Mesenchymal stem cell (in vitro differentiated cells and primary cell): ENCODE measurements around the gene AOPEP.

Source experiments
- DNase-seq: peaks from one replicate; pipeline ENCODE4 v3.0.0-alpha.2; 2013
- H2AFZ ChIP-seq: one replicate; pipeline ENCODE4 v1.6.1; 2013; ENCODE audit warnings: low read depth, mild to moderate bottlenecking, control low read depth, inconsistent platforms, low read length, moderate library complexity
- H2AK5ac ChIP-seq: 2 replicates; pipeline ENCODE4 v1.6.1; 2013; ENCODE audit warnings: low read length, moderate library complexity, mild to moderate bottlenecking, inconsistent platforms; ENCODE audit not compliant: severe bottlenecking
- H2BK120ac ChIP-seq: one replicate; pipeline ENCODE4 v1.6.1; 2013; ENCODE audit warnings: low read depth, mild to moderate bottlenecking, inconsistent platforms, low read length, moderate library complexity
- H2BK12ac ChIP-seq, 2 experiments: one replicate each; pipeline ENCODE4 v1.6.1; 2013; ENCODE audit warnings: inconsistent platforms in 2 of 2, low read length in 2 of 2, mild to moderate bottlenecking in 2 of 2, moderate library complexity in 2 of 2, control low read depth in 1 of 2
- H2BK15ac ChIP-seq: one replicate; pipeline ENCODE4 v1.6.1; 2013; ENCODE audit warnings: mild to moderate bottlenecking, low read depth, inconsistent platforms; ENCODE audit not compliant: poor library complexity, severe bottlenecking
- H2BK5ac ChIP-seq: 2 replicates; pipeline ENCODE4 v1.6.1; 2013; ENCODE audit warnings: low read depth, mild to moderate bottlenecking, low read length, control low read depth, inconsistent platforms; ENCODE audit not compliant: poor library complexity, severe bottlenecking
- H3K14ac ChIP-seq, 2 experiments: one replicate each; pipeline ENCODE4 v1.6.1; 2013; ENCODE audit warnings: inconsistent platforms in 2 of 2, low read length in 2 of 2, control low read depth in 1 of 2, mild to moderate bottlenecking in 1 of 2, moderate library complexity in 1 of 2
- H3K18ac ChIP-seq, 2 experiments: one replicate each; pipeline ENCODE4 v1.6.1; 2013; ENCODE audit warnings: inconsistent platforms in 2 of 2, low read length in 2 of 2, control low read depth in 1 of 2, low read depth in 1 of 2, mild to moderate bottlenecking in 1 of 2
- H3K23ac ChIP-seq, 2 experiments: one replicate each; pipeline ENCODE4 v1.6.1; 2013; ENCODE audit warnings: inconsistent platforms in 2 of 2, low read length in 2 of 2, mild to moderate bottlenecking in 2 of 2, moderate library complexity in 2 of 2, control low read depth in 1 of 2
- H3K27ac ChIP-seq: 2 replicates; pipeline ENCODE4 v1.5.1; 2013; ENCODE audit warnings: mild to moderate bottlenecking, moderate library complexity, low read length, control low read depth, inconsistent platforms; ENCODE audit not compliant: poor library complexity, severe bottlenecking
- H3K27me3 ChIP-seq, 2 experiments: 2 replicates each; pipeline versions ENCODE4 v1.6.1 to v1.7.0; 2013; ENCODE audit warnings: low read length in 2 of 2, mild to moderate bottlenecking in 2 of 2, moderate library complexity in 2 of 2, control low read depth in 1 of 2, inconsistent platforms in 1 of 2; ENCODE audit not compliant: control insufficient read depth in 1 of 2, insufficient read depth in 1 of 2
- H3K36me3 ChIP-seq, 2 experiments: 2 replicates each; pipeline versions ENCODE4 v1.6.1 to v1.7.0; 2013; ENCODE audit warnings: low read length in 2 of 2, control low read depth in 1 of 2, inconsistent platforms in 1 of 2, low read depth in 1 of 2, mild to moderate bottlenecking in 1 of 2; ENCODE audit not compliant: insufficient read depth in 2 of 2, control insufficient read depth in 1 of 2
- H3K4ac ChIP-seq, 2 experiments: one replicate each; pipeline ENCODE4 v1.6.1; 2013; ENCODE audit warnings: inconsistent platforms in 2 of 2, low read length in 2 of 2, mild to moderate bottlenecking in 2 of 2, moderate library complexity in 2 of 2, control low read depth in 1 of 2, low read depth in 1 of 2
- H3K4me1 ChIP-seq: 2 replicates; pipeline ENCODE4 v1.6.1; 2013; ENCODE audit warnings: low read depth, low read length, control low read depth; ENCODE audit not compliant: control insufficient read depth, insufficient read depth
- H3K4me2 ChIP-seq: 2 replicates; pipeline ENCODE4 v1.6.1; 2013; ENCODE audit warnings: low read length, mild to moderate bottlenecking, inconsistent platforms; ENCODE audit not compliant: poor library complexity, severe bottlenecking
- H3K4me3 ChIP-seq, 2 experiments: 2 replicates each; pipeline versions ENCODE4 v1.5.1 to v1.7.0; 2013; ENCODE audit warnings: low read length in 2 of 2, mild to moderate bottlenecking in 2 of 2, control low read depth in 1 of 2, low read depth in 1 of 2; ENCODE audit not compliant: insufficient read depth in 1 of 2
- H3K79me1 ChIP-seq: replicated peaks from 2 replicates; pipeline ENCODE4 v1.6.1; 2013; ENCODE audit warnings: mild to moderate bottlenecking, control low read depth, low read length, inconsistent platforms; ENCODE audit not compliant: poor library complexity, severe bottlenecking
- H3K9ac ChIP-seq: 2 replicates; pipeline ENCODE4 v1.7.0; 2013; ENCODE audit warnings: mild to moderate bottlenecking, low read length, moderate library complexity
- H3K9me3 ChIP-seq: 2 replicates; pipeline ENCODE4 v1.7.0; 2013; ENCODE audit warnings: mild to moderate bottlenecking, low read length; ENCODE audit not compliant: control insufficient read depth
- H4K8ac ChIP-seq: one replicate; pipeline ENCODE4 v1.6.1; 2013; ENCODE audit warnings: inconsistent platforms, mild to moderate bottlenecking, low read length, moderate library complexity
- H4K91ac ChIP-seq: one replicate; pipeline ENCODE4 v1.6.1; 2013; ENCODE audit warnings: mild to moderate bottlenecking, low read length, inconsistent platforms
- WGBS: methylation state at CpG from one replicate; pipeline ENCODE4 v1.1.7; 2013; ENCODE audit warnings: mixed read lengths; 5-methylcytosine and 5-hydroxymethylcytosine counted together

Gene AOPEP

DNA sequence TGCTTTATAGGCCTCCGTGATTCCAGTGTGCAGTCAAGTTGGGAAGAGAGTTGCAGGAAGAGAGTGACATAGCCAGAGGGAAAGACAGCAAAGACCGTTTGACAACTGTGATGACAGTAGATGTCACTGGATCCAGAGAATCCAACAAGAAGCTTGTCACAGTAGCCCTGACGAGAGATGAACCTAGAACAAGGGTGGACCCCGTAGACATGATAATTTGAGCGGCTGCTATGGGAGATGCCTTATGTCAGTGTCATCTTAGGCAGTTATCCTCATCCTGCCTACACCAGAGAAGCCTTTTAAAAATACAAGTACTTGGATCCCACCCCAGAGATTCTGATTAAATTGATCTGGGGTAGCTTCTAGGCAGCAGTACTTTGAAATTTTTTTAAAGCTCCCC, 125.4 kb downstream of the AOPEP start:
- Histone ChIP-seq H3K14ac (no peak overlapping the region), H3K9me3 (no peaks in the 10 kb centered on the region), H3K4me1 (peaks cover 13% of the 10 kb centered on the region), H2BK5ac (no peak overlapping the region), H2AFZ (no peak overlapping the region), H2BK12ac (no peak overlapping the region), H3K9ac (no peak overlapping the region), H4K8ac (no peak overlapping the region), H3K4ac (no peak overlapping the region), H3K4me3 (no peak overlapping the region), H3K27me3 (no peaks in the 10 kb centered on the region), H3K18ac (no peak overlapping the region), H3K4me2 (no peak overlapping the region), H2AK5ac (peak overlapping the region; percentile 33), H2BK15ac (no peak overlapping the region), H3K27ac (no peak overlapping the region), H3K23ac (no peak overlapping the region), H2BK120ac (no peak overlapping the region), H4K91ac (no peak overlapping the region), H3K79me1 (peaks cover 17% of the 10 kb centered on the region), H3K36me3 (no peaks in the 10 kb centered on the region)
- no peak for DNase-seq
- 94% methylated on average over 4 of the region's 5 CpGs for WGBS

- Histone ChIP-seq H3K9me3 (no peaks in the 10 kb centered on the region), H2BK12ac (no peak overlapping the region), H3K36me3 (no peaks in the 10 kb centered on the region), H2AK5ac (peak overlapping the region; percentile 6), H2BK120ac (no peak overlapping the region), H4K91ac (no peak overlapping the region), H3K9ac (no peak overlapping the region), H3K4me2 (no peak overlapping the region), H3K23ac (no peak overlapping the region), H2AFZ (no peak overlapping the region), H2BK15ac (no peak overlapping the region), H3K4ac (no peak overlapping the region), H3K18ac (no peak overlapping the region), H3K27ac (no peak overlapping the region), H3K4me1 (peaks cover 8% of the 10 kb centered on the region), H3K27me3 (no peaks in the 10 kb centered on the region), H2BK5ac (no peak overlapping the region), H3K79me1 (peaks cover 15% of the 10 kb centered on the region), H4K8ac (no peak overlapping the region), H3K14ac (no peak overlapping the region), H3K4me3 (no peak overlapping the region)
- 86% methylated on average over 1 of the region's 4 CpGs for WGBS
- no peak for DNase-seq
Observed at GRCh38 chr9:94852373-94852772, 125.9 kb downstream of the AOPEP start.

- H4K8ac ChIP-seq = no peak overlapping the region
- no peak overlapping the region for H3K4ac ChIP-seq
- H2BK120ac ChIP-seq = no peak overlapping the region
- 75% methylated on average over 3 of the region's 3 CpGs for WGBS
- H4K91ac ChIP-seq = no peak overlapping the region
- peak overlapping the region; percentile 35 for H2AK5ac ChIP-seq
- no peak overlapping the region for H3K9ac ChIP-seq
- peak overlapping the region; percentile 59 for H3K27ac ChIP-seq
- no peaks in the 10 kb centered on the region for H3K27me3 ChIP-seq
- H3K4me3 ChIP-seq = no peak overlapping the region
- H3K9me3 ChIP-seq = no peaks in the 10 kb centered on the region
- DNase-seq = no peak
- H2BK12ac ChIP-seq = no peak overlapping the region
- H3K23ac ChIP-seq = no peak overlapping the region
- no peaks in the 10 kb centered on the region for H3K36me3 ChIP-seq
- no peak overlapping the region for H2BK5ac ChIP-seq
- H2AFZ ChIP-seq = no peak overlapping the region
- no peak overlapping the region for H3K4me2 ChIP-seq
- no peak overlapping the region for H3K18ac ChIP-seq
- peaks cover 15% of the 10 kb centered on the region for H3K79me1 ChIP-seq
- no peak overlapping the region for H2BK15ac ChIP-seq
- no peak overlapping the region for H3K14ac ChIP-seq
- peaks cover 3% of the 10 kb centered on the region for H3K4me1 ChIP-seq
Observed at GRCh38 chr9:94853887-94854286, 127.4 kb downstream of the AOPEP start.

DNA sequence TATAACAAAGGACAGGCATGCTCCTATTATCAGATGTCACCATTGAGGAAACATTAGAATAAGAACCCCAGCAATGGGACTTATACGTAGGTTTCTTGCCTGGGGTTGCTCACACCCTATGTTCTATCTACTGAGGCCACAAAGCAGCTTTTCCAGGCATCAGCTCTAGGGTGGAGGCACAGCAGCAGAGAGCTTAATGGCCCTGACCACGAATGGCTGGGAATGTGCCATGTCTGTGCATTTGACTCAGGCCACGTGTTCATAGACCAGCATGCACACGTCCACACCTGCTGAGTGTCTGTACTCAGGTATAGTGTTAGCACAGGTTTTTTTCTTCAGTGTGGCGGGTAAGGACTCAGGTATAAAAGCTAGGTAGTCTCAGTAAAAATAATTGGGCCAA, 129.4 kb downstream of the AOPEP start:
- Histone ChIP-seq H3K23ac (no peak overlapping the region), H2BK12ac (no peak overlapping the region), H2BK15ac (no peak overlapping the region), H2AK5ac (no peak overlapping the region), H2BK5ac (no peak overlapping the region), H3K9ac (no peak overlapping the region), H2BK120ac (no peak overlapping the region), H3K4me1 (peaks cover 4% of the 10 kb centered on the region), H2AFZ (no peak overlapping the region), H4K91ac (no peak overlapping the region), H3K79me1 (peaks cover 15% of the 10 kb centered on the region), H3K4me3 (no peak overlapping the region), H3K36me3 (no peaks in the 10 kb centered on the region), H3K27ac (no peak overlapping the region), H3K14ac (no peak overlapping the region), H4K8ac (no peak overlapping the region), H3K18ac (no peak overlapping the region), H3K9me3 (no peaks in the 10 kb centered on the region), H3K27me3 (no peaks in the 10 kb centered on the region), H3K4ac (no peak overlapping the region), H3K4me2 (no peak overlapping the region)
- DNase-seq = no peak
- 90% methylated on average over 4 of the region's 5 CpGs for WGBS
